Measurements from ENCODE around the gene PLEKHS1. TPM values are rescaled to one million over a fixed set of nuclear protein-coding genes. Genes with fewer than 3 reads are reported as not detected.
"Not testable (repeated sequence)": the region's sequence is repeated elsewhere in the genome, so short reads cannot be mapped to it uniquely, and the experiment has no call there.

Gene PLEKHS1
- total RNA-seq, 1 donor, result under 0.01 TPM

DNA sequence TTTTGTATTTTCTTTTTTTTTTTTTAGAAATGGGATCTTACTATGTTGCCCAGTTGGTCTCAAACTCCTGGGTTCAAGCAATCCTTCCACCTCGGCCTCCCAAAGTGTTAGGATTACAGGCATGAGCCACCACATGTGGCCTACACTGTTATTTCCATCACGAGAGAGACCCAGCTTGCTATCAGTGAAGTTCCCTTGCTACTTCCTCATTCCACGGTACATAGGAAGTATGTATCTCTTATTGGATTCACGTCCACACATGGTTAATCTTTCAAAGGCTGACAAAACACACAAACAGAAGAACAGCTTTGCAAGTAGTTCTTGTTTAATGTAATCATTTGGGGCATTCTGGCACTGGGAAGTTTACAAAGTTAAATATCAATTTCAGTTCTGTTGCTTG lies 51.5 kb downstream of the PLEKHS1 start:
- Histone ChIP-seq H3K27me3 (ENCODE audit: insufficient read depth, low read length) (peaks cover 27% of the 10 kb centered on the region), H4K20me1 (ENCODE audit: insufficient read depth, low read length) (no peaks in the 10 kb centered on the region), H3K79me2 (ENCODE audit: insufficient read depth, low read length) (no peaks in the 10 kb centered on the region), H3K27ac (ENCODE audit: low read depth, low read length) (no peak overlapping the region), H3K4me3 (ENCODE audit: insufficient read depth, low read length) (no peak overlapping the region), H3K4me2 (ENCODE audit: insufficient read depth, low read length) (no peak overlapping the region), H3K36me3 (ENCODE audit: insufficient read depth, low read length) (no peaks in the 10 kb centered on the region), H3K9me3 (ENCODE audit: low read depth, low read length) (no peaks in the 10 kb centered on the region), H2AFZ (ENCODE audit: low read length) (no peak overlapping the region), H3K4me1 (ENCODE audit: insufficient read depth, low read length) (no peaks in the 10 kb centered on the region)
- TF ChIP-seq, protein P1, sequence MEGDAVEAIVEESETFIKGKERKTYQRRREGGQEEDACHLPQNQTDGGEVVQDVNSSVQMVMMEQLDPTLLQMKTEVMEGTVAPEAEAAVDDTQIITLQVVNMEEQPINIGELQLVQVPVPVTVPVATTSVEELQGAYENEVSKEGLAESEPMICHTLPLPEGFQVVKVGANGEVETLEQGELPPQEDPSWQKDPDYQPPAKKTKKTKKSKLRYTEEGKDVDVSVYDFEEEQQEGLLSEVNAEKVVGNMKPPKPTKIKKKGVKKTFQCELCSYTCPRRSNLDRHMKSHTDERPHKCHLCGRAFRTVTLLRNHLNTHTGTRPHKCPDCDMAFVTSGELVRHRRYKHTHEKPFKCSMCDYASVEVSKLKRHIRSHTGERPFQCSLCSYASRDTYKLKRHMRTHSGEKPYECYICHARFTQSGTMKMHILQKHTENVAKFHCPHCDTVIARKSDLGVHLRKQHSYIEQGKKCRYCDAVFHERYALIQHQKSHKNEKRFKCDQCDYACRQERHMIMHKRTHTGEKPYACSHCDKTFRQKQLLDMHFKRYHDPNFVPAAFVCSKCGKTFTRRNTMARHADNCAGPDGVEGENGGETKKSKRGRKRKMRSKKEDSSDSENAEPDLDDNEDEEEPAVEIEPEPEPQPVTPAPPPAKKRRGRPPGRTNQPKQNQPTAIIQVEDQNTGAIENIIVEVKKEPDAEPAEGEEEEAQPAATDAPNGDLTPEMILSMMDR (IDR thresholded peaks at IDR 0.05; ENCODE audit: extremely low read depth, low read depth, low read length), result no peak
- DNase-seq (ENCODE audit: insufficient read length, low spot score, missing footprints), result no peak

DNA sequence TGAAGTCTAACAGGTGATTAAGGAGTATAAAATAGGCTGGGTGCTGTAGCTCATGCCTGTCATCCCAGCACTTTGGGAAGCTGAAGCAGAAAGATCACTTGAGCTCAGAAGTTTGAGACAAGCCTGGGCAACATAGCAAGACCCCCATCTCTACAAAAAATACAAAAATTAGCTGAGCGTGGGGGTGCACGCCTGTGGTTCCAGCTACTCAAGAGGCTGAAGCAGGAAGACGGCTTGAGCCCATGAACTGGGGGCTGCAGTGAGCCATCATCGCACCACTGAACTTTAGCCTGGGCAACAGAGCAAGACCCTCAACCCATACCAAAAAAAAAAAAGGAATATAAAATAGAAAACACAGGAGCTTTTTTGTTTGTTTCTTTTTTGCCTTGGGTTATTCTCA lies 55.0 kb downstream of the PLEKHS1 start:
- Histone ChIP-seq H3K36me3 (ENCODE audit: insufficient read depth, low read length) (no peaks in the 10 kb centered on the region), H3K4me2 (ENCODE audit: insufficient read depth, low read length) (no peak overlapping the region), H3K4me3 (ENCODE audit: insufficient read depth, low read length) (no peak overlapping the region), H2AFZ (ENCODE audit: low read length) (no peak overlapping the region), H3K4me1 (ENCODE audit: insufficient read depth, low read length) (no peaks in the 10 kb centered on the region), H3K9me3 (ENCODE audit: low read depth, low read length) (no peaks in the 10 kb centered on the region), H3K27ac (ENCODE audit: low read depth, low read length) (no peak overlapping the region), H4K20me1 (ENCODE audit: insufficient read depth, low read length) (no peaks in the 10 kb centered on the region), H3K79me2 (ENCODE audit: insufficient read depth, low read length) (no peaks in the 10 kb centered on the region), H3K27me3 (ENCODE audit: insufficient read depth, low read length) (peaks cover 18% of the 10 kb centered on the region)
- DNase-seq (ENCODE audit: insufficient read length, low spot score, missing footprints), result no peak
- TF ChIP-seq, protein P1 (IDR thresholded peaks at IDR 0.05; ENCODE audit: extremely low read depth, low read depth, low read length), result no peak

DNA sequence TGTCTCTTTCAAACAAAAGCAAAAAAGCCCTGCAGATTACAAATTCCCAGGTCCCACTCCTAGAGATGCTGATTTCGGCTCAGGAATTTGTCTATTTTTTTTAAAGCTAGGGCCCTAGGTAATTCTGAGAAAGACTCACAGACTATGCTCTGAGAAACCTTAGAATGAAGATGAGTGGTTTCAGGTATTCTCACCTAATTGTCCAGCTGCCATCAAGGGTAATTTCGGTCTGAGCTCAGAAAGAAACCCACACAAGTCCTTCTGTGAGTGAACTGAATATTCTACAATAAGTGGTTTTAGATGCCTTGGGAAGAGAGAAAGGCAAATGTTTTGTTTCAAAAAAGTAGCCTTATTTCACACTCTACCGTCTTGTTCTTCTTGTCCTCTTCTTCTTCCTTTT lies 56.7 kb downstream of the PLEKHS1 start:
- no peaks in the 10 kb centered on the region for H3K36me3 ChIP-seq (ENCODE audit: insufficient read depth, low read length)
- TF ChIP-seq, protein P1 (IDR thresholded peaks at IDR 0.05; ENCODE audit: extremely low read depth, low read depth, low read length), result no peak
- no peaks in the 10 kb centered on the region for H3K79me2 ChIP-seq (ENCODE audit: insufficient read depth, low read length)

DNA sequence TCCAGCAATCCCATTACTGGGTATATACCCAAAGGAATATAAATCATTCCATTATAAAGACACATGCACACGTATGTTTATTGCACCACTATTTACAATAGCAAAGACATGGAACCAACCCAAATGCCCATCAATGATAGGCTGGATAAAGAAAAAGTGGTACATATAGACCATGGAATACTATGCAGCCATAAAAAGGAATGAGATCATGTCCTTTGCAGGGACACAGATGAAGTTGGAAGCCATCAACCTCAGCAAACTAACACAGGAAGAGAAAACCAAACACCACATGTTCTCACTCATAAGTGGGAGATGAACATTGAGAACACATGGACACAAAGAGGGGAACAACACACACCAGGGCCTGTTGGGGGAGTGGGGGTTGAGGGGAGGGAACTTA lies 63.2 kb downstream of the PLEKHS1 start:
- not testable (repeated sequence) for H3K79me2 ChIP-seq (ENCODE audit: insufficient read depth, low read length); H3K4me1 ChIP-seq (ENCODE audit: insufficient read depth, low read length); H3K27ac ChIP-seq (ENCODE audit: low read depth, low read length); DNase-seq (ENCODE audit: insufficient read length, low spot score, missing footprints); H3K36me3 ChIP-seq (ENCODE audit: insufficient read depth, low read length); H3K4me3 ChIP-seq (ENCODE audit: insufficient read depth, low read length); H2AFZ ChIP-seq (ENCODE audit: low read length); H4K20me1 ChIP-seq (ENCODE audit: insufficient read depth, low read length); H3K27me3 ChIP-seq (ENCODE audit: insufficient read depth, low read length); H3K9me3 ChIP-seq (ENCODE audit: low read depth, low read length); H3K4me2 ChIP-seq (ENCODE audit: insufficient read depth, low read length)

More for the DNA sequence above, 56.7 kb downstream of the PLEKHS1 start:
- Histone ChIP-seq H3K4me2 (ENCODE audit: insufficient read depth, low read length) (no peak overlapping the region), H4K20me1 (ENCODE audit: insufficient read depth, low read length) (no peaks in the 10 kb centered on the region), H3K4me1 (ENCODE audit: insufficient read depth, low read length) (no peaks in the 10 kb centered on the region), H2AFZ (ENCODE audit: low read length) (no peak overlapping the region), H3K27ac (ENCODE audit: low read depth, low read length) (no peak overlapping the region), H3K4me3 (ENCODE audit: insufficient read depth, low read length) (no peak overlapping the region), H3K9me3 (ENCODE audit: low read depth, low read length) (no peaks in the 10 kb centered on the region), H3K27me3 (ENCODE audit: insufficient read depth, low read length) (peaks cover 10% of the 10 kb centered on the region)
- no peak for DNase-seq (ENCODE audit: insufficient read length, low spot score, missing footprints)

Measured in osteoblast (primary cell).